Measurements from ENCODE around the gene CCDC40. TPM values are rescaled to one million over a fixed set of nuclear protein-coding genes. Genes with fewer than 3 reads are reported as not detected.

CCDC40 gene
- total and polyA plus RNA-seq, 12 donors, result 2.1 to 15.7 (median 6.0) TPM

GRCh38 chr17:80092959-80093358 lies 56.5 kb downstream of the CCDC40 start:
- intact Hi-C loops (cut with DNase I), result no loop called here
- no peaks in the 10 kb centered on the region for H3K9me3 ChIP-seq (replicated peaks in 1 of 3)
- no peaks in the 10 kb centered on the region for H3K36me3 ChIP-seq (replicated peaks in 1 of 2)
- no peaks in the 10 kb centered on the region for H3K4me1 ChIP-seq (replicated peaks in 1 of 2)
- H3K27ac ChIP-seq, result peak overlapping the region in 1 of 5 donors; percentile 67
- 60 to 70% (median 66%) methylated on average over 8 of the region's 8 CpGs for WGBS, 4 donors
- peak in 3 of 7 donors; percentile 22 to 59 (median 42) for DNase-seq
- H3K4me3 ChIP-seq, result no peak overlapping the region
- no peak for TF ChIP-seq CTCF (IDR thresholded peaks at IDR 0.05)
- no peak for TF ChIP-seq POLR2A (IDR thresholded peaks at IDR 0.05)
- H3K27me3 ChIP-seq, result no peaks in the 10 kb centered on the region

GRCh38 chr17:80095038-80095843 lies 58.8 kb downstream of the CCDC40 start:
- H3K27ac ChIP-seq, result no peak overlapping the region
- no peak overlapping the region for H3K4me3 ChIP-seq
- intact Hi-C loops (cut with DNase I), result no loop called here
- H3K9me3 ChIP-seq (replicated peaks in 1 of 3), result no peaks in the 10 kb centered on the region
- peak in 1 of 7 donors; percentile 16 for DNase-seq
- H3K4me1 ChIP-seq (replicated peaks in 1 of 2), result peaks cover 0 to 1% of the 10 kb centered on the region in 2 donors
- 87 to 95% (median 90%) methylated on average over 21 to 37 of the region's 37 CpGs for WGBS, 4 donors
- no peak for TF ChIP-seq CTCF (IDR thresholded peaks at IDR 0.05)
- no peak for TF ChIP-seq POLR2A (IDR thresholded peaks at IDR 0.05)
- no peaks in the 10 kb centered on the region for H3K27me3 ChIP-seq
- no peaks in the 10 kb centered on the region for H3K36me3 ChIP-seq (replicated peaks in 1 of 2)

GRCh38 chr17:80095844-80096475 lies 59.5 kb downstream of the CCDC40 start:
- intact Hi-C loops (cut with DNase I), result no loop called here
- Histone ChIP-seq H3K9me3 (replicated peaks in 1 of 3) (no peaks in the 10 kb centered on the region), H3K27me3 (no peaks in the 10 kb centered on the region), H3K4me1 (replicated peaks in 1 of 2) (peaks cover 0 to 8% of the 10 kb centered on the region in 2 donors), H3K36me3 (replicated peaks in 1 of 2) (no peaks in the 10 kb centered on the region), H3K4me3 (no peak overlapping the region), H3K27ac (no peak overlapping the region)
- no peak for TF ChIP-seq POLR2A (IDR thresholded peaks at IDR 0.05)
- TF ChIP-seq CTCF (IDR thresholded peaks at IDR 0.05), result no peak
- peak in 1 of 7 donors; percentile 17 for DNase-seq
- 71 to 87% (median 78%) methylated on average over 5 to 16 of the region's 16 CpGs for WGBS, 4 donors

- WGBS, 4 donors, result 70 to 87% (median 80%) methylated on average over 12 of the region's 12 CpGs
- intact Hi-C loops (cut with DNase I), result no loop called here
- Histone ChIP-seq H3K4me1 (replicated peaks in 1 of 2) (peaks cover 0 to 10% of the 10 kb centered on the region in 2 donors), H3K36me3 (replicated peaks in 1 of 2) (no peaks in the 10 kb centered on the region), H3K4me3 (no peak overlapping the region), H3K9me3 (replicated peaks in 1 of 3) (no peaks in the 10 kb centered on the region), H3K27me3 (no peaks in the 10 kb centered on the region), H3K27ac (no peak overlapping the region)
- DNase-seq, result peak in 1 of 7 donors; percentile 16
- no peak for TF ChIP-seq CTCF (IDR thresholded peaks at IDR 0.05)
- no peak for TF ChIP-seq POLR2A (IDR thresholded peaks at IDR 0.05)
These were observed 60.1 kb downstream of the CCDC40 start for GRCh38 chr17:80096561-80097021.

All from adrenal gland (tissue), 12 donors.